Neural progenitor cell (in vitro differentiated cells): ENCODE results near the gene DMAC2L. TPM values are rescaled to one million over a fixed set of nuclear protein-coding genes. Genes with fewer than 3 reads are reported as not detected.

Experiments
- DNase-seq: peaks from one replicate; pipeline ENCODE4 v3.0.0-alpha.2; 2016; ENCODE audit warnings: low spot score
- H2AFZ ChIP-seq: fragments of 200-600 bp; sonication (generic); replicated peaks from 2 replicates; pipeline ENCODE4 v1.6.1; 2016; ENCODE audit warnings: antibody characterized with exemption
- H3F3A ChIP-seq: fragments of 200-600 bp; sonication (generic); 2 replicates; pipeline ENCODE4 v1.6.1; 2016; ENCODE audit warnings: antibody characterized with exemption, low read depth
- H3K27ac ChIP-seq: fragments of 200-600 bp; sonication (generic); 2 replicates; pipeline ENCODE4 v1.5.1; 2016; ENCODE audit warnings: mild to moderate bottlenecking
- H3K27me3 ChIP-seq: fragments of 200-600 bp; sonication (generic); 2 replicates; pipeline ENCODE4 v1.6.1; 2016; ENCODE audit warnings: mild to moderate bottlenecking, moderate library complexity
- H3K36me3 ChIP-seq: fragments of 200-600 bp; sonication (generic); 2 replicates; pipeline ENCODE4 v1.5.1; 2016
- H3K4me1 ChIP-seq: fragments of 200-600 bp; sonication (generic); 2 replicates; pipeline ENCODE4 v1.6.1; 2016; ENCODE audit warnings: mixed run types
- H3K4me2 ChIP-seq: fragments of 200-600 bp; sonication (generic); 2 replicates; pipeline ENCODE4 v1.6.1; 2016
- H3K4me3 ChIP-seq: fragments of 200-600 bp; sonication (generic); 2 replicates; pipeline ENCODE4 v1.5.1; 2016
- H3K79me2 ChIP-seq: fragments of 200-600 bp; sonication (generic); 2 replicates; pipeline ENCODE4 v1.6.1; 2016; ENCODE audit warnings: low read depth
- H3K9ac ChIP-seq: fragments of 200-600 bp; sonication (generic); 2 replicates; pipeline ENCODE4 v1.6.1; 2016
- H3K9me3 ChIP-seq: fragments of 200-600 bp; sonication (generic); 2 replicates; pipeline ENCODE4 v1.5.1; 2016; ENCODE audit warnings: low read depth
- H4K20me1 ChIP-seq: fragments of 200-600 bp; sonication (generic); 2 replicates; pipeline ENCODE4 v1.6.1; 2016; ENCODE audit warnings: low read depth
- H3K27ac Mint-ChIP-seq: 3 replicates; pipeline ENCODE4 v1.8.0; 2021; ENCODE audit warnings: mixed read lengths
- H3K27me3 Mint-ChIP-seq: 2 replicates; pipeline ENCODE4 v1.8.0; 2022; ENCODE audit warnings: low read depth, mild to moderate bottlenecking, inconsistent platforms, moderate library complexity, mixed read lengths; ENCODE audit not compliant: insufficient read depth
- H3K36me3 Mint-ChIP-seq: 3 replicates; pipeline ENCODE4 v1.8.0; 2021; ENCODE audit warnings: mixed read lengths
- H3K4me1 Mint-ChIP-seq: 3 replicates; pipeline ENCODE4 v1.8.0; 2021; ENCODE audit warnings: mixed read lengths
- H3K4me3 Mint-ChIP-seq: 3 replicates; pipeline ENCODE4 v1.8.0; 2021; ENCODE audit warnings: mild to moderate bottlenecking, moderate library complexity, mixed read lengths
- H3K9me3 Mint-ChIP-seq: 3 replicates; pipeline ENCODE4 v1.8.0; 2020; ENCODE audit warnings: mixed read lengths
- CTCF ChIP-seq: fragments of 200-600 bp; sonication (generic); IDR thresholded peaks from 2 replicates; pipeline ENCODE4 v1.5.1; 2017; ENCODE audit warnings: antibody characterized with exemption, mild to moderate bottlenecking
- EZH2 ChIP-seq: fragments of 200-600 bp; sonication (generic); IDR thresholded peaks from 2 replicates; pipeline ENCODE4 v1.6.1; 2017; ENCODE audit warnings: antibody characterized with exemption, mild to moderate bottlenecking, moderate library complexity
- EZH2phosphoT487 ChIP-seq: fragments of 200-600 bp; sonication (generic); IDR thresholded peaks from 2 replicates; pipeline ENCODE4 v1.6.1; 2017; ENCODE audit warnings: antibody characterized with exemption
- total RNA-seq: library from RNA; depleted of rRNA; stranded (reverse); fragments of >200 nt; gene quantifications from 2 replicates; pipeline ENCODE4 v1.2.3, GENCODE V29; 2015; ENCODE audit warnings: low replicate concordance

The DMAC2L gene
- total RNA-seq, 1 donor from 2014 or later = 17.6 TPM

GRCh38 chr14:50331596-50331995 lies 19.5 kb downstream of the DMAC2L start:
- Mint-ChIP-seq H3K9me3 (no peaks in the 10 kb centered on the region), H3K27ac (no peak overlapping the region), H3K4me1 (peaks cover 16% of the 10 kb centered on the region), H3K27me3 (no peaks in the 10 kb centered on the region), H3K4me3 (no peak overlapping the region), H3K36me3 (no peaks in the 10 kb centered on the region)
- no peaks in the 10 kb centered on the region for H3K27me3 ChIP-seq
- no peaks in the 10 kb centered on the region for H4K20me1 ChIP-seq
- H3K9ac ChIP-seq = no peak overlapping the region
- no peak overlapping the region for H3K4me3 ChIP-seq
- no peaks in the 10 kb centered on the region for H3K79me2 ChIP-seq
- no peak overlapping the region for H2AFZ ChIP-seq
- no peaks in the 10 kb centered on the region for H3K36me3 ChIP-seq
- H3K9me3 ChIP-seq = no peaks in the 10 kb centered on the region
- no peak overlapping the region for H3K4me2 ChIP-seq
- DNase-seq = no peak
- TF ChIP-seq CTCF = no peak
- TF ChIP-seq EZH2 = no peak
- no peak for TF ChIP-seq EZH2phosphoT487
- no peak overlapping the region for H3K27ac ChIP-seq
- peaks cover 22% of the 10 kb centered on the region for H3K4me1 ChIP-seq
- peaks cover 27% of the 10 kb centered on the region for H3F3A ChIP-seq

- no peaks in the 10 kb centered on the region for H3K36me3 ChIP-seq
- no peak overlapping the region for H3K27ac ChIP-seq
- no peak overlapping the region for H2AFZ ChIP-seq
- no peak overlapping the region for H3K27ac Mint-ChIP-seq
- H3K79me2 ChIP-seq = no peaks in the 10 kb centered on the region
- no peaks in the 10 kb centered on the region for H4K20me1 ChIP-seq
- H3K27me3 ChIP-seq = no peaks in the 10 kb centered on the region
- H3K4me1 ChIP-seq = peaks cover 24% of the 10 kb centered on the region
- H3K4me1 Mint-ChIP-seq = peaks cover 16% of the 10 kb centered on the region
- peaks cover 28% of the 10 kb centered on the region for H3F3A ChIP-seq
- no peak for DNase-seq
- no peak overlapping the region for H3K4me2 ChIP-seq
- no peak for TF ChIP-seq CTCF
- no peak for TF ChIP-seq EZH2phosphoT487
- no peak for TF ChIP-seq EZH2
- H3K9me3 ChIP-seq = no peaks in the 10 kb centered on the region
- H3K4me3 Mint-ChIP-seq = no peak overlapping the region
- H3K36me3 Mint-ChIP-seq = no peaks in the 10 kb centered on the region
- no peaks in the 10 kb centered on the region for H3K27me3 Mint-ChIP-seq
- no peaks in the 10 kb centered on the region for H3K9me3 Mint-ChIP-seq
- no peak overlapping the region for H3K9ac ChIP-seq
- no peak overlapping the region for H3K4me3 ChIP-seq
Observed at GRCh38 chr14:50333014-50333509, 20.9 kb downstream of the DMAC2L start.

- H2AFZ ChIP-seq = no peak overlapping the region
- H3K9ac ChIP-seq = no peak overlapping the region
- no peaks in the 10 kb centered on the region for H3K27me3 ChIP-seq
- Mint-ChIP-seq H3K4me1 (peaks cover 16% of the 10 kb centered on the region), H3K36me3 (no peaks in the 10 kb centered on the region), H3K4me3 (no peak overlapping the region), H3K27me3 (no peaks in the 10 kb centered on the region), H3K27ac (peak overlapping the region; percentile 62), H3K9me3 (no peaks in the 10 kb centered on the region)
- H3K4me2 ChIP-seq = no peak overlapping the region
- no peak overlapping the region for H3K4me3 ChIP-seq
- H3K9me3 ChIP-seq = no peaks in the 10 kb centered on the region
- H4K20me1 ChIP-seq = no peaks in the 10 kb centered on the region
- no peak for DNase-seq
- peaks cover 28% of the 10 kb centered on the region for H3F3A ChIP-seq
- no peaks in the 10 kb centered on the region for H3K36me3 ChIP-seq
- no peak for TF ChIP-seq EZH2phosphoT487
- TF ChIP-seq CTCF = no peak
- no peak for TF ChIP-seq EZH2
- H3K79me2 ChIP-seq = no peaks in the 10 kb centered on the region
- H3K4me1 ChIP-seq = peaks cover 24% of the 10 kb centered on the region
- peak overlapping the region; percentile 86 for H3K27ac ChIP-seq
Observed at GRCh38 chr14:50334211-50334610, 22.1 kb downstream of the DMAC2L start.
